HepG2 (cell line): Measurements from ENCODE around the gene LIPT2. TPM values are rescaled to one million over a fixed set of nuclear protein-coding genes. Genes with fewer than 3 reads are reported as not detected.

ENCODE experiments used
- ARNT2 ChIP-seq: sonication (generic); formaldehyde crosslinking; IDR thresholded peaks from 2 replicates; pipeline ENCODE4 v1.8.0; 2022; ENCODE audit warnings: mild to moderate bottlenecking, low read depth, missing genetic modification reagents, moderate library complexity
- ATAD3A ChIP-seq: sonication (generic); formaldehyde crosslinking; IDR thresholded peaks from 2 replicates; pipeline ENCODE4 v1.4.0; 2020; ENCODE audit warnings: missing genetic modification reagents
- DRAP1 ChIP-seq: IDR thresholded peaks from 2 replicates; pipeline ENCODE4 v1.6.1; 2016; ENCODE audit warnings: missing genetic modification reagents, missing compliant biosample characterization
- FOXO1 ChIP-seq: sonication (generic); formaldehyde crosslinking; IDR thresholded peaks from 2 replicates; pipeline ENCODE4 v1.4.0; 2020; ENCODE audit warnings: missing genetic modification reagents
- KLF12 ChIP-seq: sonication (generic); formaldehyde crosslinking; IDR thresholded peaks from 2 replicates; pipeline ENCODE4 v1.4.0; 2020; ENCODE audit warnings: missing genetic modification reagents, borderline replicate concordance
- MXI1 ChIP-seq: IDR thresholded peaks from 3 replicates; pipeline ENCODE4 v1.6.1; 2012; ENCODE audit warnings: low read depth, low read length, inconsistent platforms, borderline replicate concordance
- NFATC3 ChIP-seq: sonication (generic); formaldehyde crosslinking; IDR thresholded peaks from 2 replicates; pipeline ENCODE4 v1.5.1; 2020; ENCODE audit warnings: mild to moderate bottlenecking, missing genetic modification reagents
- ZHX1 ChIP-seq: sonication (generic); formaldehyde crosslinking; IDR thresholded peaks from 2 replicates; pipeline ENCODE4 v1.8.1; 2022; ENCODE audit warnings: low read depth, mild to moderate bottlenecking, missing genetic modification reagents
- ZNF274 ChIP-seq: sonication (generic); formaldehyde crosslinking; IDR thresholded peaks from 2 replicates; pipeline ENCODE4 v1.5.1; 2020; ENCODE audit warnings: mild to moderate bottlenecking, missing genetic modification reagents
- ZNF282 ChIP-seq: fragments of 450-650 bp; IDR thresholded peaks from 2 replicates; pipeline ENCODE4 v1.6.1; 2018; ENCODE audit not compliant: partially characterized antibody
- ZNF34 ChIP-seq: sonication (generic); formaldehyde crosslinking; IDR thresholded peaks from 2 replicates; pipeline ENCODE4 v1.4.0; 2020; ENCODE audit warnings: mild to moderate bottlenecking, missing genetic modification reagents, borderline replicate concordance
- polyA plus RNA-seq, 8 experiments: library from polyadenylated mRNA; depleted of rRNA in 3 of 8; stranded (reverse) in 7 of 8; unstranded in 1 of 8; fragments of >200 nt; fragmentation: Illumina TruSeq in 4 of 8; extraction: Trizol in 4 of 8; gene quantifications; 2 replicates each; pipeline versions ENCODE4 v1.2.1 to v1.2.3, GENCODE V29; 2011 to 2016; ENCODE audit warnings: low read depth in 4 of 8, missing spikeins in 1 of 8, mixed read lengths in 1 of 8; ENCODE audit not compliant: insufficient read depth in 1 of 8
- total RNA-seq, 5 experiments: library from RNA; depleted of rRNA; stranded (reverse); fragments of >200 nt; fragmentation: Illumina TruSeq; extraction: Trizol; gene quantifications; 2 replicates each; pipeline ENCODE4 v1.2.3, GENCODE V29; 2016; ENCODE audit warnings: low read depth in 1 of 5
- TF ChIP-seq, protein P1 (sequence below): sonication (generic); formaldehyde crosslinking; IDR thresholded peaks from 2 replicates; pipeline ENCODE4 v1.5.1; 2020; ENCODE audit warnings: mild to moderate bottlenecking, moderate library complexity, missing genetic modification reagents
- TF ChIP-seq, protein P2 (sequence below): sonication (generic); formaldehyde crosslinking; IDR thresholded peaks from 2 replicates; pipeline ENCODE4 v1.4.0; 2020; ENCODE audit warnings: mild to moderate bottlenecking, missing genetic modification reagents
- TF ChIP-seq, protein P3 (sequence below): sonication (generic); formaldehyde crosslinking; IDR thresholded peaks from 2 replicates; pipeline ENCODE4 v1.9.0; 2021; ENCODE audit warnings: missing genetic modification reagents, mild to moderate bottlenecking, borderline replicate concordance

Gene LIPT2
- total and polyA plus RNA-seq, 2 of the 13 experiments (the other 11 are each of a cell fraction or from before 2014, with no cell fraction given) = 3.0 to 5.6 TPM

DNA sequence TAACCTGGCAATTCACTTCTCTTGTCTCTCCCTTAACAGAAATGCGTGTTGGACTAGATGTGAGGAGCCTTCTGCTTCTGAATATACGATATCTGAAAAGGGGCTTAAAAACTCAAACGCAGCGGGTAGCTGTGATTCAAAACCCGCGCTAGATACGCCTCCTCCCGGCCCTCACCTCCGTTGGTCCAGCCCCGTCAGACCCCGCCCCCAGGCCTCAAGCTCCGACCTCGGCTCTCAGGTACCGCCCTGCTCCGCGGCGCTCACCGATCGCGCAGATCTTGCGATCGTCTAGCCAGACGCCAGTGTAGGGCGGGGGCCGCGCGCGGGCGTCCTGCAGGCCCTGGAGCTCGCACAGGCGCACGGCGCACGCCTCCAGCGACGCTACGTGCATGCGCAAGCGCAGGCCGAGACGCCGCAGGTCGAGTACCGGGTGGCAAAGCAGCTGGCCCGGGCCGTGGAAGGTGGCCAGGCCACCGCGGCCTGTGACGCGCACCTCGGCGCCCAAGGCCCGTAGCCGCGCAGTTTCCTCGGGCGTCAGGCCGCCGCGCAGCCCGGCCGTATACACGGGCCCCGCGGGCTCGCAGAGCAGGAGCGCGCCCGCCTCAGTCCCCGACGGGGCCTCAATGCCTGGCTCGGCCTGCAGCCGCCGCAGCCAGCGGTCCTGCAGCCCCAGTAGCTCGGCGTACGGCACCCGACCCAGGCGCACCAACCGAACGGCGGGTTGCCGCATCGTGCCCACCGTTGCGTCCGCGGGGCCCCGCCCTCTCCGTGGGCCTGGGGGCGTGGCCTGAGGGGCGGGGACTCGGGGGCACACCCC lies at the start of gene LIPT2 (continued):
- TF ChIP-seq, protein P1, sequence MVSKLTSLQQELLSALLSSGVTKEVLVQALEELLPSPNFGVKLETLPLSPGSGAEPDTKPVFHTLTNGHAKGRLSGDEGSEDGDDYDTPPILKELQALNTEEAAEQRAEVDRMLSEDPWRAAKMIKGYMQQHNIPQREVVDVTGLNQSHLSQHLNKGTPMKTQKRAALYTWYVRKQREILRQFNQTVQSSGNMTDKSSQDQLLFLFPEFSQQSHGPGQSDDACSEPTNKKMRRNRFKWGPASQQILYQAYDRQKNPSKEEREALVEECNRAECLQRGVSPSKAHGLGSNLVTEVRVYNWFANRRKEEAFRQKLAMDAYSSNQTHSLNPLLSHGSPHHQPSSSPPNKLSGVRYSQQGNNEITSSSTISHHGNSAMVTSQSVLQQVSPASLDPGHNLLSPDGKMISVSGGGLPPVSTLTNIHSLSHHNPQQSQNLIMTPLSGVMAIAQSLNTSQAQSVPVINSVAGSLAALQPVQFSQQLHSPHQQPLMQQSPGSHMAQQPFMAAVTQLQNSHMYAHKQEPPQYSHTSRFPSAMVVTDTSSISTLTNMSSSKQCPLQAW (CRISPR knock-in tag) = no peak
- TF ChIP-seq DRAP1 (0 out of 2 replicates have a peak, but pooled peaks have one; percentile 12), ZNF34 (CRISPR knock-in tag) (peak; percentile 90), ATAD3A (CRISPR knock-in tag) (no peak), ZNF274 (CRISPR knock-in tag) (peak; percentile 70; the same call in 1 of the 2 replicates), MXI1 (peak; percentile 26; the same call in 2 of the 3 replicates), ZHX1 (peak; percentile 85), KLF12 (CRISPR knock-in tag) (peak; percentile 78), NFATC3 (CRISPR knock-in tag) (no peak; the same call in 1 of the 2 replicates), ARNT2 (CRISPR knock-in tag) (peak; percentile 70; the same call in 1 of the 2 replicates), ZNF282 (no peak), FOXO1 (CRISPR knock-in tag) (peak; percentile 76)
- TF ChIP-seq, protein P2, sequence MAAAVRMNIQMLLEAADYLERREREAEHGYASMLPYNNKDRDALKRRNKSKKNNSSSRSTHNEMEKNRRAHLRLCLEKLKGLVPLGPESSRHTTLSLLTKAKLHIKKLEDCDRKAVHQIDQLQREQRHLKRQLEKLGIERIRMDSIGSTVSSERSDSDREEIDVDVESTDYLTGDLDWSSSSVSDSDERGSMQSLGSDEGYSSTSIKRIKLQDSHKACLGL = peak; percentile 88
- TF ChIP-seq, protein P3, sequence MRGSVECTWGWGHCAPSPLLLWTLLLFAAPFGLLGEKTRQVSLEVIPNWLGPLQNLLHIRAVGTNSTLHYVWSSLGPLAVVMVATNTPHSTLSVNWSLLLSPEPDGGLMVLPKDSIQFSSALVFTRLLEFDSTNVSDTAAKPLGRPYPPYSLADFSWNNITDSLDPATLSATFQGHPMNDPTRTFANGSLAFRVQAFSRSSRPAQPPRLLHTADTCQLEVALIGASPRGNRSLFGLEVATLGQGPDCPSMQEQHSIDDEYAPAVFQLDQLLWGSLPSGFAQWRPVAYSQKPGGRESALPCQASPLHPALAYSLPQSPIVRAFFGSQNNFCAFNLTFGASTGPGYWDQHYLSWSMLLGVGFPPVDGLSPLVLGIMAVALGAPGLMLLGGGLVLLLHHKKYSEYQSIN (CRISPR knock-in tag) = no peak
